22Rv1 (cell line): ENCODE data around the gene SNX24.

Experiments used
- CTCF ChIP-seq: fragments of 450-650 bp; IDR thresholded peaks from 2 replicates; pipeline ENCODE4 v1.5.1; 2017; ENCODE audit warnings: mild to moderate bottlenecking
- ZFX ChIP-seq: fragments of 450-650 bp; IDR thresholded peaks from 2 replicates; pipeline ENCODE4 v1.6.1; 2017; ENCODE audit warnings: antibody characterized with exemption, borderline replicate concordance

- TF ChIP-seq CTCF (no peak), ZFX (no peak)
Observed at GRCh38 chr5:122863240-122863639, 17.8 kb downstream of the SNX24 start.
